ENCODE measurements around the gene LAMC2.
A peak's percentile ranks its signal among the peaks of the same experiment; 100 is the strongest.

The LAMC2 gene

GRCh38 chr1:183281039-183281438, 95.0 kb downstream of the LAMC2 start:
- Histone ChIP-seq H3K27ac (ENCODE audit: poor library complexity, severe bottlenecking) (peak overlapping the region; percentile 97), H3K27me3 (ENCODE audit: insufficient read depth, poor library complexity, severe bottlenecking) (no peaks in the 10 kb centered on the region), H3K36me3 (ENCODE audit: low read depth) (no peaks in the 10 kb centered on the region), H3K4me1 (ENCODE audit: insufficient read depth, poor library complexity, severe bottlenecking) (peaks cover 39% of the 10 kb centered on the region), H3K4me3 (ENCODE audit: severe bottlenecking) (no peak overlapping the region), H3K9me3 (ENCODE audit: severe bottlenecking) (no peaks in the 10 kb centered on the region)
- DNase-seq (ENCODE audit: low spot score) (no peak), ATAC-seq (ENCODE audit: low read depth) (peak; percentile 11; the same call in 2 of the 3 replicates)
- TF ChIP-seq CTCF (IDR thresholded peaks at IDR 0.05; ENCODE audit: poor library complexity, severe bottlenecking) = no peak

- Histone ChIP-seq H3K36me3 (ENCODE audit: low read depth) (no peaks in the 10 kb centered on the region), H3K9me3 (ENCODE audit: severe bottlenecking) (no peaks in the 10 kb centered on the region), H3K4me3 (ENCODE audit: severe bottlenecking) (no peak overlapping the region), H3K27me3 (ENCODE audit: insufficient read depth, poor library complexity, severe bottlenecking) (no peaks in the 10 kb centered on the region), H3K4me1 (ENCODE audit: insufficient read depth, poor library complexity, severe bottlenecking) (peaks cover 39% of the 10 kb centered on the region), H3K27ac (ENCODE audit: poor library complexity, severe bottlenecking) (peak overlapping the region; percentile 97)
- peak; percentile 95 for TF ChIP-seq CTCF (IDR thresholded peaks at IDR 0.05; ENCODE audit: poor library complexity, severe bottlenecking)
- ATAC-seq (ENCODE audit: low read depth) (peak; percentile 60), DNase-seq (ENCODE audit: low spot score) (peak; percentile 73)
Measured at GRCh38 chr1:183281553-183282091, 95.6 kb downstream of the LAMC2 start.

- no peak for ATAC-seq (ENCODE audit: low read depth)
- no peak for TF ChIP-seq CTCF (IDR thresholded peaks at IDR 0.05; ENCODE audit: poor library complexity, severe bottlenecking)
- DNase-seq (ENCODE audit: low spot score) = no peak
- Histone ChIP-seq H3K4me1 (ENCODE audit: insufficient read depth, poor library complexity, severe bottlenecking) (peaks cover 39% of the 10 kb centered on the region), H3K36me3 (ENCODE audit: low read depth) (no peaks in the 10 kb centered on the region), H3K27ac (ENCODE audit: poor library complexity, severe bottlenecking) (peak overlapping the region; percentile 97), H3K4me3 (ENCODE audit: severe bottlenecking) (no peak overlapping the region), H3K9me3 (ENCODE audit: severe bottlenecking) (no peaks in the 10 kb centered on the region), H3K27me3 (ENCODE audit: insufficient read depth, poor library complexity, severe bottlenecking) (no peaks in the 10 kb centered on the region)
Measured at GRCh38 chr1:183282101-183282855, 96.2 kb downstream of the LAMC2 start.

- Histone ChIP-seq H3K36me3 (ENCODE audit: low read depth) (no peaks in the 10 kb centered on the region), H3K27ac (ENCODE audit: poor library complexity, severe bottlenecking) (peak overlapping the region; percentile 97), H3K4me3 (ENCODE audit: severe bottlenecking) (no peak overlapping the region), H3K27me3 (ENCODE audit: insufficient read depth, poor library complexity, severe bottlenecking) (no peaks in the 10 kb centered on the region), H3K4me1 (ENCODE audit: insufficient read depth, poor library complexity, severe bottlenecking) (peaks cover 31% of the 10 kb centered on the region), H3K9me3 (ENCODE audit: severe bottlenecking) (no peaks in the 10 kb centered on the region)
- no peak for DNase-seq (ENCODE audit: low spot score)
- peak; percentile 30; the same call in 1 of the 3 replicates for ATAC-seq (ENCODE audit: low read depth)
- no peak for TF ChIP-seq CTCF (IDR thresholded peaks at IDR 0.05; ENCODE audit: poor library complexity, severe bottlenecking)
Measured at GRCh38 chr1:183283286-183283685, 97.2 kb downstream of the LAMC2 start.

GRCh38 chr1:183284086-183284485, 98.0 kb downstream of the LAMC2 start:
- no peak for ATAC-seq (ENCODE audit: low read depth)
- DNase-seq (ENCODE audit: low spot score) = no peak
- H3K4me3 ChIP-seq (ENCODE audit: severe bottlenecking) = no peak overlapping the region
- H3K9me3 ChIP-seq (ENCODE audit: severe bottlenecking) = no peaks in the 10 kb centered on the region
- no peak overlapping the region for H3K27ac ChIP-seq (ENCODE audit: poor library complexity, severe bottlenecking)
- H3K27me3 ChIP-seq (ENCODE audit: insufficient read depth, poor library complexity, severe bottlenecking) = no peaks in the 10 kb centered on the region
- H3K36me3 ChIP-seq (ENCODE audit: low read depth) = no peaks in the 10 kb centered on the region
- H3K4me1 ChIP-seq (ENCODE audit: insufficient read depth, poor library complexity, severe bottlenecking) = peaks cover 23% of the 10 kb centered on the region
- TF ChIP-seq CTCF (IDR thresholded peaks at IDR 0.05; ENCODE audit: poor library complexity, severe bottlenecking) = no peak

Data from RWPE2 (cell line).